ENCODE measurements around the gene ZNF343. TPM values are rescaled to one million over a fixed set of nuclear protein-coding genes. Genes with fewer than 3 reads are reported as not detected.

Gene ZNF343
- total and polyA plus RNA-seq, 2 donors (not counting 3 experiments of a cell fraction or from before 2014, with no cell fraction given): 4.7 to 7.9 TPM

Small RNAs within 50 kb of the gene (small RNA-seq; reads per million reads assigned to genes)
- not detected for gene RF00019 (ENCODE audit: insufficient read depth, insufficient read length, low read depth, low replicate concordance)

Other genes starting within 250 kb of the ZNF343 start
- gene TGM3, start 212.9 kb downstream of the ZNF343 start, total RNA-seq: not detected in 2 replicates
- gene TGM3, start 212.9 kb downstream of the ZNF343 start, polyA plus RNA-seq: not detected in 2 replicates
- not detected in 2 replicates for gene TGM6, start 128.0 kb downstream of the ZNF343 start, total RNA-seq
- gene TGM6, start 128.0 kb downstream of the ZNF343 start, polyA plus RNA-seq: not detected in 2 replicates
- gene SNRPB, start 38.1 kb downstream of the ZNF343 start, total RNA-seq: 296 and 323 TPM in 2 replicates
- 340 and 357 TPM in 2 replicates for gene SNRPB, start 38.1 kb downstream of the ZNF343 start, polyA plus RNA-seq
- gene TMC2, start 27.7 kb upstream of the ZNF343 start, total RNA-seq: not detected in 2 replicates
- not detected in 2 replicates for gene TMC2, start 27.7 kb upstream of the ZNF343 start, polyA plus RNA-seq
- gene NOP56, start 143.7 kb upstream of the ZNF343 start, total RNA-seq: 305 and 329 TPM in 2 replicates
- 145 and 151 TPM in 2 replicates for gene NOP56, start 143.7 kb upstream of the ZNF343 start, polyA plus RNA-seq
- 86.9 and 87.9 TPM in 2 replicates for gene IDH3B, start 155.3 kb upstream of the ZNF343 start, total RNA-seq
- 168 and 177 TPM in 2 replicates for gene IDH3B, start 155.3 kb upstream of the ZNF343 start, polyA plus RNA-seq
- 3.0 and 3.4 TPM in 2 replicates for gene EBF4, start 183.9 kb upstream of the ZNF343 start, total RNA-seq
- gene EBF4, start 183.9 kb upstream of the ZNF343 start, polyA plus RNA-seq: 2.5 and 2.7 TPM in 2 replicates